Measurements from ENCODE around the gene CDC27. TPM values are rescaled to one million over a fixed set of nuclear protein-coding genes. Genes with fewer than 3 reads are reported as not detected.
"Not testable (repeated sequence)": the region's sequence is repeated elsewhere in the genome, so short reads cannot be mapped to it uniquely, and the experiment has no call there.

The CDC27 gene
- total RNA-seq, 1 experiment from 2014 or later, result 92.6 TPM

DNA sequence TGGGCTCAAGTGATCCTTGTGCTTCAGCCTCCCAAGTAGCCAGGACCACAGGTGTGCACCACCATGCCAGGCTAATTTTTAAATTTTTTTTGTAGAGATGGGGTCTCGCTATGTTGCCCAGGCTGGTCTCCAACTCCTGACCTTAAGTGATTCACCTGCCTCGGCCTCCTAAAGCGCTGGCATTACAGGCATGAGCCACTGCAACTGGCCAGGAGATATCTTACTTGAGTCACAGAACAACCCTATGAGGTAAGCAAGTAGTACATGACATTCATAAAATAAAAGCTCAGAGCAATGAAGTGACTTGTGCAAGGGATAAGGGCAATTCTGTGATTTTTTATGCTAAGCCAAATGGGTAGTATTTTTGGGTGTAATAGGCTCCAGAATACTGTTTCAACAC, 57.3 kb downstream of the CDC27 start:
- Histone ChIP-seq H3K36me3 (ENCODE audit: control insufficient read depth, insufficient read depth, low read length) (no peaks in the 10 kb centered on the region), H3K9me3 (peaks cover 4% of the 10 kb centered on the region; the same call in 1 of the 2 replicates), H3K4me3 (ENCODE audit: low read depth, low read length) (no peak overlapping the region), H3K4me1 (no peaks in the 10 kb centered on the region), H3K27me3 (replicated peaks; ENCODE audit: control insufficient read depth, insufficient read depth, low read length) (no peaks in the 10 kb centered on the region)
- ChIA-PET POLR2A (no interaction called here), CTCF (no interaction called here)
- TF ChIP-seq, protein P1, sequence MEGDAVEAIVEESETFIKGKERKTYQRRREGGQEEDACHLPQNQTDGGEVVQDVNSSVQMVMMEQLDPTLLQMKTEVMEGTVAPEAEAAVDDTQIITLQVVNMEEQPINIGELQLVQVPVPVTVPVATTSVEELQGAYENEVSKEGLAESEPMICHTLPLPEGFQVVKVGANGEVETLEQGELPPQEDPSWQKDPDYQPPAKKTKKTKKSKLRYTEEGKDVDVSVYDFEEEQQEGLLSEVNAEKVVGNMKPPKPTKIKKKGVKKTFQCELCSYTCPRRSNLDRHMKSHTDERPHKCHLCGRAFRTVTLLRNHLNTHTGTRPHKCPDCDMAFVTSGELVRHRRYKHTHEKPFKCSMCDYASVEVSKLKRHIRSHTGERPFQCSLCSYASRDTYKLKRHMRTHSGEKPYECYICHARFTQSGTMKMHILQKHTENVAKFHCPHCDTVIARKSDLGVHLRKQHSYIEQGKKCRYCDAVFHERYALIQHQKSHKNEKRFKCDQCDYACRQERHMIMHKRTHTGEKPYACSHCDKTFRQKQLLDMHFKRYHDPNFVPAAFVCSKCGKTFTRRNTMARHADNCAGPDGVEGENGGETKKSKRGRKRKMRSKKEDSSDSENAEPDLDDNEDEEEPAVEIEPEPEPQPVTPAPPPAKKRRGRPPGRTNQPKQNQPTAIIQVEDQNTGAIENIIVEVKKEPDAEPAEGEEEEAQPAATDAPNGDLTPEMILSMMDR (IDR thresholded peaks at IDR 0.05; ENCODE audit: insufficient read depth in 1 of 2, low read depth in 1 of 2, low read length in 1 of 2, severe bottlenecking in 1 of 2, unreplicated experiment in 1 of 2), result no peak
- DNase-seq, result no peak
- Mint-ChIP-seq H3K4me3 (ENCODE audit: unreplicated experiment) (no peak overlapping the region), H3K36me3 (ENCODE audit: insufficient read depth, unreplicated experiment) (peaks cover 70% of the 10 kb centered on the region), H3K4me1 (ENCODE audit: low read depth, unreplicated experiment) (no peaks in the 10 kb centered on the region), H3K27ac (ENCODE audit: unreplicated experiment) (no peak overlapping the region), H3K9me3 (ENCODE audit: unreplicated experiment) (no peaks in the 10 kb centered on the region), H3K27me3 (ENCODE audit: insufficient read depth, unreplicated experiment) (no peaks in the 10 kb centered on the region)
- intact Hi-C loops (cut with micrococcal nuclease; ENCODE audit: unreplicated experiment), result no loop called here
- no TSS peak for BruUV-seq (replicated peaks)

DNA sequence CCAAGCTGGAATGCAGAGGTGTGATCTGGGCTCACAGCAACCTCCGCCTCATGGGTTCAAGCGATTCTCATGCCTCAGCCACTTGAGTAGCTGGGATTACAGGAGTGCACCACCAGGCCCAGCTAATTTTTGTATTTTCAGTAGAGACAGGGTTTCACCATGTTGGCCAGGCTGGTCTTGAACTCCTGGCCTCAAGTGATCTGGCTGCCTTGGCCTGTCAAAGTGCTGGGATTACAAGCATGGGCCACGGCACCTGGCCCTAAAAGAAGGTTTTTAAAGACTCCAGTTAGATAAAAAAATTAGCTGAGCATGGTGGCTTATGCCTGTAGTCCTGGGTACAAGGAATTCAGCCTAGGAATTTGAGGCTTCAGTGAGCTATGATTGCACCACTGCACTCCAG, 62.3 kb downstream of the CDC27 start:
- H3K4me1 ChIP-seq; H3K4me3 Mint-ChIP-seq (ENCODE audit: unreplicated experiment); intact Hi-C loops (cut with micrococcal nuclease; ENCODE audit: unreplicated experiment); POLR2A ChIA-PET; H3K9me3 ChIP-seq; BruUV-seq (replicated peaks); H3K4me3 ChIP-seq (ENCODE audit: low read depth, low read length); H3K9me3 Mint-ChIP-seq (ENCODE audit: unreplicated experiment); DNase-seq; H3K27ac Mint-ChIP-seq (ENCODE audit: unreplicated experiment); H3K27me3 ChIP-seq (replicated peaks; ENCODE audit: control insufficient read depth, insufficient read depth, low read length); H3K27me3 Mint-ChIP-seq (ENCODE audit: insufficient read depth, unreplicated experiment); H3K4me1 Mint-ChIP-seq (ENCODE audit: low read depth, unreplicated experiment); H3K36me3 ChIP-seq (ENCODE audit: control insufficient read depth, insufficient read depth, low read length): not testable (repeated sequence)
- peaks cover 55% of the 10 kb centered on the region for H3K36me3 Mint-ChIP-seq (ENCODE audit: insufficient read depth, unreplicated experiment)
- CTCF ChIA-PET, result interaction anchor here (0.7 kb wide), 1 partner anchor 188 kb away, joined by 3 read pairs; no protein-coding TSS in a partner anchor

DNA sequence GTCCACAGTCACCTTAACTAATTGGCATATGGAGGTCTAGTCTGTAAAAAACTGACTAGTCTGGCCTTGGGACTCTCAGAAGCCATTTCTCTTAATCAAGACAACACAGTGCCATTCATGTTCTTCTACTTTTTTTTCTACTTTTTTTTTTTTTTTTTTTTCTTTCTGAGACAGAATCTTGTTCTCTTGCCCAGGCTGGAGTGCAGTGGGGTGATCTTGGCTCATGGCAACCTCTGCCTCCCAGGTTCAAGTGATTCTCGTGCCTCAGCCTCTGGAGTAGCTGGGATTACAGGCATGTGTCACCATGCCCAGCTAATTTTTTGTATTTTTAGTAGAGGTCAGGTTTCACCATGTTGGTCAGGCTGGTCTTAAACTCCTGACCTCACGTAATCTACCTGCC, 65.8 kb downstream of the CDC27 start:
- H3K4me3 ChIP-seq (ENCODE audit: low read depth, low read length); H3K27me3 ChIP-seq (replicated peaks; ENCODE audit: control insufficient read depth, insufficient read depth, low read length); H3K4me1 ChIP-seq; intact Hi-C loops (cut with micrococcal nuclease; ENCODE audit: unreplicated experiment); CTCF ChIA-PET; H3K27ac Mint-ChIP-seq (ENCODE audit: unreplicated experiment); H3K4me3 Mint-ChIP-seq (ENCODE audit: unreplicated experiment); H3K36me3 ChIP-seq (ENCODE audit: control insufficient read depth, insufficient read depth, low read length); BruUV-seq (replicated peaks); POLR2A ChIA-PET; H3K4me1 Mint-ChIP-seq (ENCODE audit: low read depth, unreplicated experiment); H3K9me3 ChIP-seq; H3K27me3 Mint-ChIP-seq (ENCODE audit: insufficient read depth, unreplicated experiment); DNase-seq; H3K9me3 Mint-ChIP-seq (ENCODE audit: unreplicated experiment): not testable (repeated sequence)
- peaks cover 52% of the 10 kb centered on the region for H3K36me3 Mint-ChIP-seq (ENCODE audit: insufficient read depth, unreplicated experiment)

DNA sequence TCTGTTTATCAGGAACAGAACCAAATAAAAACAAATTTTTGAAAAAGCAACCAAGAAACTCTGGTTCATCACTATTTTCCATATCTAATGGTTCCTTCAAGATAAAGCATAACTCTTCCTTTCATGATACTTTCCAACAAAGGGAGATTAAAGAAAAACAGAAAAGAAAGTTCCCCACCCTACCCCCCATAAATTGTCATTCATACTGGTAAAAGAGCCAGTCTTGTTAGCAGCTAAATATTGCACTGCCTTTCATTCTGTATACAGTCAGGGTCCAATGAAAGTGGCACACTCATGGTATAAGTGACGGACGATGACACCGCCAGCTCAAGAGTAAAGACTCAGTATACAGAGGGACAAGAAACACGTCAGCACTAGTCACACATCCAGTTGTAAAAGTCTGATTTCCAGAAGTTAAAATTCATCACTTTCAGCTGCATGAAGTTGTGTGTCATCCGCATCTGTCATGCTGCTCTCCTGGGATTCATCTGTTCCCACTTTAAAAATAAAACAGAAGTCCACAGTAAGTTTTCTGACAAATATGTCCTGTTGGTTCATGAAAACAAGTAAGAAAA, 68.5 kb downstream of the CDC27 start:
- Mint-ChIP-seq H3K27ac (ENCODE audit: unreplicated experiment) (no peak overlapping the region), H3K36me3 (ENCODE audit: insufficient read depth, unreplicated experiment) (peaks cover 42% of the 10 kb centered on the region), H3K4me3 (ENCODE audit: unreplicated experiment) (no peak overlapping the region), H3K4me1 (ENCODE audit: low read depth, unreplicated experiment) (no peaks in the 10 kb centered on the region), H3K9me3 (ENCODE audit: unreplicated experiment) (no peaks in the 10 kb centered on the region), H3K27me3 (ENCODE audit: insufficient read depth, unreplicated experiment) (no peaks in the 10 kb centered on the region)
- Histone ChIP-seq H3K4me1 (no peaks in the 10 kb centered on the region), H3K4me3 (ENCODE audit: low read depth, low read length) (no peak overlapping the region), H3K27me3 (replicated peaks; ENCODE audit: control insufficient read depth, insufficient read depth, low read length) (no peaks in the 10 kb centered on the region), H3K9me3 (no peaks in the 10 kb centered on the region), H3K36me3 (ENCODE audit: control insufficient read depth, insufficient read depth, low read length) (no peaks in the 10 kb centered on the region; the same call in 1 of the 2 replicates)
- POLR2A ChIA-PET, result interaction anchor here (0.6 kb wide), 1 partner anchor 23 kb away, joined by 7 read pairs; no protein-coding TSS in a partner anchor
- intact Hi-C loops (cut with micrococcal nuclease; ENCODE audit: unreplicated experiment), result no loop called here
- DNase-seq, result no peak
- CTCF ChIA-PET, result no interaction called here
- BruUV-seq (replicated peaks), result no TSS peak
- TF ChIP-seq, protein P1 (IDR thresholded peaks at IDR 0.05; ENCODE audit: insufficient read depth in 1 of 2, low read depth in 1 of 2, low read length in 1 of 2, severe bottlenecking in 1 of 2, unreplicated experiment in 1 of 2), result no peak

All from Caco-2 (cell line).